GM18870 (cell line): ENCODE data around the gene PTPN14.
A peak's percentile ranks its signal among the peaks of the same experiment; 100 is the strongest.
"Not testable (repeated sequence)": the region's sequence is repeated elsewhere in the genome, so short reads cannot be mapped to it uniquely, and the experiment has no call there.

Experiments used
- ATAC-seq: cut with Tn5 transposase; IDR thresholded peaks from one replicate; pipeline ENCODE4 v1.9.1; 2021; ENCODE audit warnings: moderate library complexity; ENCODE audit not compliant: unreplicated experiment

The PTPN14 gene

GRCh38 chr1:214551436-214552173 is at the start of gene PTPN14:
Gene PTPN14, minus strand, starts transcription at chr1:214551602. Its CDS starts 86,799 bp downstream, at chr1:214464803.
- no peak for ATAC-seq

DNA sequence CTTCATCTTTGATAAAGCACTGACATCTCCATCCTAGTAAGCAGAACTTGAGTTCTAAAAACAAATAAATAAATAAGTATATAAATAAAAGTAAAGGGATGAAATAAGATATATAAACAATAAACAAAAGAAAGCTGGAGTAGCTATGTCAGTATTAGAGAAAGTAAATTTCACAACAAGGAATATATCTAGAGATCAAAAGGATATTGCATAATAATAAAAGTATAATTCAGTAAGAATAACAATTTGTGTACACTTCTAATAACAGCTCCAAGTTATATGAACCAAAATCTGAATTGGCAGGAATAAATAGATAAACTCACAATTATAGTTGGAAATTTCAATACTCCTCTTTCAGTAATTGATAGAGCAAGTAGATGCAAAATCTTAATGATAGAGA is 41.8 kb upstream of the PTPN14 start:
- no peak for ATAC-seq

GRCh38 chr1:214591918-214592317 is 40.5 kb upstream of the PTPN14 start:
- not testable (repeated sequence) for ATAC-seq

DNA sequence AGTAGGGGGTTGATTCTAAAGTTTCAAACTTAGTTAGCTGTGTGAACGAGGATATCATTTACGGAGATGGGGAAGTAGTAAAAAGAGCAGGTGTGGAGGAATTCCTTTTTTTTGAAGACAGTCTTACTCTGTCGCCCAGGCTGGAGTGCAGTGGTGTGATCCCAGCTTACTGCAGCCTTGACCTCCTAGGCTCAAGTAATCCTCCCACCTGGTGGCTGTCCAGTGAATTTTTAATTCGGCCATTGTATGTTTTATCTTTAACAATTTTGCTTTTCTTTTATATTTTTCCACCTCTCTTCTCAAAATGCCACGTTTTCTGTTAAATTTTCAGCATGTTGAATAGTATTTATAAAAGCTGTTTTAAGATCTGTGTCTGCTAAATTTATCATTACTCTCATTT is 39.3 kb upstream of the PTPN14 start:
- no peak for ATAC-seq

- no peak for ATAC-seq
These were observed 37.7 kb upstream of the PTPN14 start for GRCh38 chr1:214588963-214589597.

DNA sequence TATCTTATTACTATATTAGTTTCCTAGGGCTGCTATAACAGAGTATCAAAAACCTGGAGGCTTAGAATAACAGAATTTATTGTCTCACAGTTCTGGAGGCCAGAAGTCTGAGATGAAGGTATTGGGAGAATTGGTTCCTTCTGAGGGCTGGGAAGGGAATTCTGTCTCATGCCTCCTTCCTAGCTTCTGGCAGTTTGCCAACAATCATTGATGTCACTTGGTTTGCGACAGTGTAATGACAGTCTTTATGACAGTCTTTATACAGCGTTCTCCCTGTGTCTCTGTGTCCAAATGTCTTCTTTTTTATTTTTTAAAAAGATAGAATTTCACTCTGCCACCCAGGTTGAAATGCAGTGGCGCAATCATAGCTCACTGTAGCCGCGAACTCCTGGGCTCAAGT is 35.8 kb upstream of the PTPN14 start:
- ATAC-seq, result no peak

- no peak for ATAC-seq
These were observed 35.2 kb upstream of the PTPN14 start for GRCh38 chr1:214586621-214587020.

- peak; percentile 84 for ATAC-seq
These were observed 33.7 kb upstream of the PTPN14 start for GRCh38 chr1:214584805-214585766.

- ATAC-seq, result no peak
These were observed 32.6 kb upstream of the PTPN14 start for GRCh38 chr1:214583824-214584554.

GRCh38 chr1:214583113-214583512 is 31.7 kb upstream of the PTPN14 start:
- ATAC-seq, result no peak

DNA sequence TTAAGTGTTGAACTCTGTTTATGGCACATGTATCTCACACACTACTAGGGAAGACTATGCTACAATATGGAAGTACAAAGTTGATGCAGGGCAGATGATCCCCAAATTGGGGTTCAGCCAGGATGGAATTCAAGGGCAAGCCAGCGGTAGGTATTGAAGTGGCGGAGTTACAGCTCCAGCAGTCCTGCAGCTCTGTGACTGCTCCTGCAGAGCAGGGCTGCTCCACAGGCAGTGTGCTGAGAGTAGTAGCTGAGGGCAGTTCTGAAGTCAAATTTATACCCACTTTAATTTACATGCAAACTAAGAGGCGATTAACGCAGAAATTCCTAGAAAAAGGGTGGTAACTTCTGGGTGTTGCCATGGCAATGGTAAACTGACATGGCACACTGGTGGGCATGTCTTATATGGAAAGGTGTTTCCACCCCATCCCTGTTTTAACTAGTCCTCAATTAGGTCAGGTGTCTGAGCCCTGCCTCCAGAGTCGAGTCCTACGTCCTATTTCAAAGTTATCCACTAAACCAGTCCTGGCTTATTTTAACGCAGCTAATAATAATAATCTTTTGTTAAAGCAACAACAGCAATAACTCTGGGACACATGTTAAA is 31.0 kb upstream of the PTPN14 start:
- ATAC-seq, result no peak

DNA sequence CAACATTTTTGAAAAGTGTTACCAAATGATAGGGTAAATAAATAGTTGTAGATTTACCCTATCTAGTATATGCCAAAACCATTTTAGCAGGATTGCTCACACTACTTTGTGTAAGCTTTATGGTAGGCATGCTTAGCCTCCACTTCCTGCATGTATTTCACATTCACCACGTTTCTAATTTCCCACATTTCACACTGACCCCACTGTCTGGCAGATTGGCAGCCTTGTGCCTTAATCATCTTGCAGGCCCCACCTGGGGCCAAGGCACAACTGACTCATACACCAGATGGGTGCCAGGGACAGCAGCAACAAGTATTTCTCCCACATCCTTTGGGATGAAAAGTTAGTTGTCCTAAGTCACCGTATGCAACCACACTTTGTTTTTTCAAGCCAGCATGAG is 30.4 kb upstream of the PTPN14 start:
- no peak for ATAC-seq

GRCh38 chr1:214579183-214579582 is 27.8 kb upstream of the PTPN14 start:
- ATAC-seq, result no peak

DNA sequence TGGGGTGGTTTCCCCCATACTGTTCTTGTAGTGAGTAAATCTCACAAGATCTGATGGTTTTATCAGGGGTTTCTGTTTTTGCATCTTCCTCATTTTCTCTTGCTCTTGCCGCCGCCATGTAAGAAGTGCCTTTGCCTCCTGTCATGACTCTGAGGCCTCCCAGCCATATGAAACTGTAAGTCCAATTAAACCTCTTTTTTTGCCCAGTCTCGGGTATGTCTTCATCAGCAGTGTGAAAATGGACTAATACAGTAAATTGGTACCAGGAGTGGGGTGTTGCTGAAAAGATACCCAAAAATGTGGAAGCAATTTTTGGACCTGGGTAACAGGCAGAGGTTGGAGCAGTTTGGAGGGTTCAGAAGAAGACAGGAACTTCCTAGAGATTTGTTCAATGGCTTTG is 24.7 kb upstream of the PTPN14 start:
- not testable (repeated sequence) for ATAC-seq

GRCh38 chr1:214574598-214575411 is 23.4 kb upstream of the PTPN14 start:
- no peak for ATAC-seq

GRCh38 chr1:214573386-214574318 is 22.2 kb upstream of the PTPN14 start:
- no peak for ATAC-seq

GRCh38 chr1:214571281-214571680 is 19.9 kb upstream of the PTPN14 start:
- ATAC-seq, result no peak

- no peak for ATAC-seq
These were observed 19.0 kb upstream of the PTPN14 start for GRCh38 chr1:214570442-214570841.
